D721Med (cell line): Measurements from ENCODE around the gene LEPR.

Experiments used
- DNase-seq: peaks from one replicate; pipeline ENCODE4 v3.0.0; 2011; ENCODE audit warnings: low spot score; ENCODE audit not compliant: insufficient read length
- FAIRE-seq: peaks from 2 replicates; lab custom pipeline; 2011; peaks lifted over from hg19 to GRCh38; lab: Jason Lieb, UNC
- CTCF ChIP-seq: IDR thresholded peaks from 2 replicates; pipeline ENCODE4 v1.5.1; 2012; ENCODE audit warnings: mild to moderate bottlenecking, control low read depth; ENCODE audit not compliant: insufficient read depth; ENCODE audit errors: missing control alignments

The LEPR gene

DNA sequence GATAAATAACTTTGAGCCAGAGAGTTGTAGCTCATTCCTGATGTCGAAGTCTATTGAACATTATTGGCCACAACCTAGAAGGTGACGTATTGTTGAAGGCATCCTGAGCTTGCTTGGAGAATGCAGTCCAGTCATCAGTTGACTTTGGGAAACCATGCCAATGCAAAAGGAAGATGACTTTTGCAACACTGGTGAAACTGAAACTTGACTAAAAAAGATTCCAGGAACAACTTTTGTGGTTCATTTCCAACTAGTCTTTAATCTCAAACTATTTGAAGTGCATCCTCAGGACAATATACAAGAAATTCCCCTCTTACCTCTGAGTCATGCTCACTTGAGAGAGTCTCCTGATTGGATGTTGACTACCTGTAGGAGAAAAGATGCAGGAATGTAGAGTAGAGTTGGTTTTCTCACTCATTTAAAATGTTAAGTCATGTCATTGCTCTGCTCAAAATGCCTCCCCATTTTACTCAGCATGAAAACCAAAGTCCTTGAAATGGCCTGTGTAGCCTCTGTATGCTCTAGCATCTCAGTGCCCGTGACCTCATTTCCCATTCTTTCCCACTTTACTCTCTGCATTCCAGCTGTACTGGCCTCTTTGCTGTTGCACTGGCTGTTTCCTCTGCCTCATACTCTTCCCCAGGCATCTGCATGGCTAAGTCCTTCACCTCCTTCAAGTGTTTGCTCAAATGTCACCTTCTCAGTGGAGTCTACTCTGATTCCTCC lies 24.4 kb upstream of the LEPR start:
- DNase-seq, result no peak
- TF ChIP-seq CTCF, result no peak
- no peak for FAIRE-seq

- FAIRE-seq (no peak), DNase-seq (no peak)
- no peak for TF ChIP-seq CTCF
These were observed 22.4 kb upstream of the LEPR start for GRCh38 chr1:65398083-65398482.

DNA sequence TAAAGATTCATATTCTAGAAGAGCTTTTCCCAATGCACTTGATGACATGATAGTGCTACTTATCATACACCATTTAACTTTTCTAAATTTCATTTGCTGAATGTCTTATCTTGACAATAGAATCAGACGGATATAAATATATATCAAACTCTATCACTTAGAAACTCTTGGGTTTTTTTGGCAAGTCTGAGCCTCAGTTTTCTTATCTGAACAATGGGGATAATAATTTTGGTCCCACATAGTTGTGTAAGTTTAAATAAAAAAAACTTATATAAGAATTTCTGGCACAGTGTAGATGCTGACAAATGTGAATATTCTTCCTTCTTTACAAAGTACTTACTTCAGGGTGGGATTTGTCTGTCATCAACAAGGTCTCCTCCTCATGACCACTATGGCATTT lies 21.5 kb upstream of the LEPR start:
- FAIRE-seq, result no peak
- no peak for TF ChIP-seq CTCF
- DNase-seq, result no peak

GRCh38 chr1:65401612-65402011 lies 18.9 kb upstream of the LEPR start:
- no peak for FAIRE-seq
- TF ChIP-seq CTCF, result no peak
- DNase-seq, result no peak

DNA sequence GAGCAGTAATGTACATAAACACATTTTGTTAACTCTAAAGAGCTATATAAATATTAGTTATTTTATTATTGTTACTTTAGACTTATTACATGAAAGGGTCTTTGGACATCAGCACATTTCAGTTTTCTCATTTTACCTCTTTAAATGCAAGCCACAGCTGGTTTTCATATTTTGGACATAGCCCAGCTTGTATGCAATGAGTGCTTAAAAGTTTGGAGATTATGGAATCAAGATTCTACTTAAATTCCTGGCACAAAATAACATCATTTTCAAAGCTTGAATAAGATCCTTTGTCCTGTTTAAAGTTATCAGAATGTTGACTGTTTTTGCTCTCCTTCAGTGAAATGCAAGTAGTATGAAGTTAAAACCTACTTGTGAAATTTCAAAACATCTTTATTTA lies 15.5 kb upstream of the LEPR start:
- FAIRE-seq (no peak), DNase-seq (no peak)
- no peak for TF ChIP-seq CTCF

GRCh38 chr1:65407877-65408276 lies 12.6 kb upstream of the LEPR start:
- TF ChIP-seq CTCF, result no peak
- FAIRE-seq (no peak), DNase-seq (no peak)

GRCh38 chr1:65409314-65409713 lies 11.2 kb upstream of the LEPR start:
- DNase-seq (no peak), FAIRE-seq (no peak)
- TF ChIP-seq CTCF, result no peak
